Measurements from ENCODE around the gene COBL. TPM values are rescaled to one million over a fixed set of nuclear protein-coding genes. Genes with fewer than 3 reads are reported as not detected.

Gene COBL
- total and polyA plus RNA-seq, 9 of the 15 experiments (the other 6 are each of a cell fraction or from before 2014, with no cell fraction given) = 0.01 to 2.4 (median 0.09) TPM; not detected in 3

DNA sequence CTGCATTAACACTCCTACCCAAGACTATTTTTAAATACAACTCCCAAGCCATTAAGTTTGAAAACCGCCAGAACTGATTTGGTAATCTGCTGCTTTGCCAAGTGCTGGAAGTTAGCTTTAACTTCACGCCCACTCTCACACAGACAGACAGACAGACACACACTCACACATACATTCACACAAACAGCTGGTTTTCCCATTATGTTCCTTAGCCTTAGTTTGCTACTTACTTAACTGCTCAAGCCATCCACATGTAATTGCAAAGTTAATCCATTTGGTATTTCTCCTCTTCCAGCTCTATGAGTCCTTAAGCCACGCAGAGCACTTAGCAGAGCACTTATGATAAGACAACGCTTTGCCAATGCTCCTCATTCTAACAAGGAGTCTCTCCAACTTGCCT lies 8.3 kb downstream of the COBL start (continued):
- no peak for TF ChIP-seq RHOXF2B (CRISPR knock-in tag; conservative IDR thresholded peaks at IDR 0.05)
- no peak for TF ChIP-seq ZNF41 (CRISPR knock-in tag; conservative IDR thresholded peaks at IDR 0.05)
- no peak for TF ChIP-seq NCOA4 (IDR thresholded peaks at IDR 0.05; ENCODE audit: partially characterized antibody)
- TF ChIP-seq ZNF551 (CRISPR knock-in tag; IDR thresholded peaks at IDR 0.05) = no peak

DNA sequence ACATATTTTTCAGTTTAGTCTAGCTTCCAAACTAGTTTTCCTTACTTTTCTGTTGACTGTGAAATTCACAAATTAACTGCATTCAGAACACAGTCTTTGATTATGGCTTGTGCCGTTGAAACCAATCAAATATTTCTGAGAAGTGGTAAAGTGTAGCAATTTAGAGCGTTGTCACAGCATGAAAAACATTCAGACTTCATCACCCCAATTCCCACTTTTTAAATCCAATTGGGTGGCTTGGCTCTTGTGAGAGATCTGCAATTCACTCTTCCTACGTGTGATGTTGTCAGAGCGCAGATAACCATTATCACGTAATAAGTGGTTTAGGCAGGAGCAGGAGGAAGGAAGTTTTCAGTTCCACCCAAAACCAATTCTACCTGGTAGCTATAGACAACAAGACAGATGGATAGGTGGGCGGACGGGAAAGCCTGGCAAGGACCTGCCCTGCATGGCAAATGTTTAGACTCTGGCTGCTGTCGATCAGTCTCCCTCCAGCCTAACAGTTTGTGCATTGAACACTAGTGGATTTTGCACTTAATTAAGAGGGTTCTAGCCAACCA lies 8.9 kb downstream of the COBL start:
- TF ChIP-seq ZFP1 (CRISPR knock-in tag; IDR thresholded peaks at IDR 0.05) (no peak), NR2F6 (CRISPR knock-in tag; IDR thresholded peaks at IDR 0.05) (no peak), NFE2 (IDR thresholded peaks at IDR 0.05; ENCODE audit: low read depth) (no peak), ZNF3 (CRISPR knock-in tag; IDR thresholded peaks at IDR 0.05) (no peak)
- TF ChIP-seq, protein P1, sequence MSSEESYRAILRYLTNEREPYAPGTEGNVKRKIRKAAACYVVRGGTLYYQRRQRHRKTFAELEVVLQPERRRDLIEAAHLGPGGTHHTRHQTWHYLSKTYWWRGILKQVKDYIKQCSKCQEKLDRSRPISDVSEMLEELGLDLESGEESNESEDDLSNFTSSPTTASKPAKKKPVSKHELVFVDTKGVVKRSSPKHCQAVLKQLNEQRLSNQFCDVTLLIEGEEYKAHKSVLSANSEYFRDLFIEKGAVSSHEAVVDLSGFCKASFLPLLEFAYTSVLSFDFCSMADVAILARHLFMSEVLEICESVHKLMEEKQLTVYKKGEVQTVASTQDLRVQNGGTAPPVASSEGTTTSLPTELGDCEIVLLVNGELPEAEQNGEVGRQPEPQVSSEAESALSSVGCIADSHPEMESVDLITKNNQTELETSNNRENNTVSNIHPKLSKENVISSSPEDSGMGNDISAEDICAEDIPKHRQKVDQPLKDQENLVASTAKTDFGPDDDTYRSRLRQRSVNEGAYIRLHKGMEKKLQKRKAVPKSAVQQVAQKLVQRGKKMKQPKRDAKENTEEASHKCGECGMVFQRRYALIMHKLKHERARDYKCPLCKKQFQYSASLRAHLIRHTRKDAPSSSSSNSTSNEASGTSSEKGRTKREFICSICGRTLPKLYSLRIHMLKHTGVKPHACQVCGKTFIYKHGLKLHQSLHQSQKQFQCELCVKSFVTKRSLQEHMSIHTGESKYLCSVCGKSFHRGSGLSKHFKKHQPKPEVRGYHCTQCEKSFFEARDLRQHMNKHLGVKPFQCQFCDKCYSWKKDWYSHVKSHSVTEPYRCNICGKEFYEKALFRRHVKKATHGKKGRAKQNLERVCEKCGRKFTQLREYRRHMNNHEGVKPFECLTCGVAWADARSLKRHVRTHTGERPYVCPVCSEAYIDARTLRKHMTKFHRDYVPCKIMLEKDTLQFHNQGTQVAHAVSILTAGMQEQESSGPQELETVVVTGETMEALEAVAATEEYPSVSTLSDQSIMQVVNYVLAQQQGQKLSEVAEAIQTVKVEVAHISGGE (CRISPR knock-in tag; IDR thresholded peaks at IDR 0.05) = no peak
- H4K20me1 ChIP-seq (replicated peaks; ENCODE audit: control insufficient read depth, insufficient read depth, low read length) = no peaks in the 10 kb centered on the region; the same call in 1 of the 2 replicates
- no TSS peak for BruUV-seq (replicated peaks)
- ChIA-PET POLR2A (interaction anchor here (0.5 kb wide), 1 partner anchor 283 kb away, joined by 3 read pairs; no protein-coding TSS in a partner anchor), CTCF (ENCODE audit: low intra/inter-chr PET ratio) (no interaction called here)
- H3K4me2 ChIP-seq (ENCODE audit: insufficient read depth, low read length) = no peak overlapping the region
- no peaks in the 10 kb centered on the region for H3K9me1 ChIP-seq (ENCODE audit: control insufficient read depth, insufficient read depth, low read length)
- DNase-seq (ENCODE audit: extremely low read depth in 1 of 4, low spot score in 3 of 4) (no peak), ATAC-seq (no peak), FAIRE-seq (no peak)
- no peak overlapping the region for H3K4me3 ChIP-seq
- H3K27me3 ChIP-seq (ENCODE audit: control insufficient read depth in 2 of 2, insufficient read depth in 2 of 2, low read length in 2 of 2) = peaks cover 22 to 47% of the 10 kb centered on the region in 2 experiments
- H3K79me2 ChIP-seq (ENCODE audit: control insufficient read depth, insufficient read depth, low read length) = no peaks in the 10 kb centered on the region
- no peak overlapping the region for H3K27ac ChIP-seq (ENCODE audit: extremely low read depth, low read depth, low read length)
- in situ Hi-C loops (cut with MboI) (no loop called here), intact Hi-C loops (cut with micrococcal nuclease) (no loop called here)
- H3K9me3 ChIP-seq (replicated peaks; ENCODE audit: control insufficient read depth, insufficient read depth, low read depth, low read length) = no peaks in the 10 kb centered on the region
- WGBS (ENCODE audit: insufficient coverage, low coverage, missing lambda C conversion rate) = 3% methylated on average over 8 of the region's 8 CpGs
- H2AFZ ChIP-seq (ENCODE audit: low read depth, low read length) = no peak overlapping the region
- H3K4me1 ChIP-seq (replicated peaks in 1 of 2; ENCODE audit: control insufficient read depth in 2 of 2, insufficient read depth in 2 of 2, low read length in 2 of 2) = no peaks in the 10 kb centered on the region
- no peaks in the 10 kb centered on the region for H3K36me3 ChIP-seq (ENCODE audit: control insufficient read depth, insufficient read depth, low read length)
- no peak overlapping the region for H3K9ac ChIP-seq (ENCODE audit: insufficient read depth in 1 of 2, low read depth in 2 of 2, low read length in 2 of 2)
